ENCODE data around the gene PCSK5.

Gene PCSK5

GRCh38 chr9:76378367-76379073 is 488.0 kb downstream of the PCSK5 start:
- peaks cover 17 to 23% of the 10 kb centered on the region in 2 donors for H3K4me1 ChIP-seq (ENCODE audit: control insufficient read depth in 2 of 2, insufficient read depth in 2 of 2, low read length in 2 of 2)
- no peak overlapping the region for H3K4me3 ChIP-seq (ENCODE audit: low read length in 2 of 2)
- no peaks in the 10 kb centered on the region for H3K27me3 ChIP-seq (ENCODE audit: control insufficient read depth in 2 of 2, insufficient read depth in 2 of 2, low read length in 2 of 2)
- no peak overlapping the region for H3K9ac ChIP-seq (ENCODE audit: low read depth in 1 of 2, low read length in 2 of 2)
- H3K36me3 ChIP-seq (ENCODE audit: control insufficient read depth in 2 of 2, insufficient read depth in 2 of 2, low read length in 2 of 2): no peaks in the 10 kb centered on the region
- H3K9me3 ChIP-seq (ENCODE audit: control insufficient read depth in 2 of 2, low read length in 2 of 2): no peaks in the 10 kb centered on the region
- H3K27ac ChIP-seq (ENCODE audit: low read depth in 2 of 2, low read length in 2 of 2): no peak overlapping the region

DNA sequence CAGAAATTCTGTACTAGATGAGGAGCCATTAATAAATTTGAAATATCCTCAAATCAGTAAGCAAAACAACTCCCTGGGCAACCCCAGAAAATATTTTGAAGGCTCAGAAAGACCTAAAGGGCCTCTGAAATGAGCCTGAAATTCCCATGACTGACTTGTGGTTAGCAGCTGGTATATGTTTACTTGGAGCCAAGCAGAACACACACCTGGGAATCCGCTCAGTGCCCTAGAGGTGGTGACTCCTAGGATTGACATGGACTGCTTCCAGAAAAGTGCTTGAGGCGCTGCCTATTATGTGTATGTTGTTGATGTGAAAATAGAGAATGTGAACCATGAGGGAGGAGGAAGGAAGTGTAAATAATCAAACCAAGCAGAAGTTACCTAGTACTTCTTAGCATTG is 489.0 kb downstream of the PCSK5 start:
- Histone ChIP-seq H3K27ac (ENCODE audit: low read depth in 2 of 2, low read length in 2 of 2) (no peak overlapping the region), H3K4me3 (ENCODE audit: low read length in 2 of 2) (no peak overlapping the region), H3K36me3 (ENCODE audit: control insufficient read depth in 2 of 2, insufficient read depth in 2 of 2, low read length in 2 of 2) (peaks cover 0 to 2% of the 10 kb centered on the region in 2 donors), H3K9ac (ENCODE audit: low read depth in 1 of 2, low read length in 2 of 2) (no peak overlapping the region), H3K4me1 (ENCODE audit: control insufficient read depth in 2 of 2, insufficient read depth in 2 of 2, low read length in 2 of 2) (peaks cover 8 to 13% of the 10 kb centered on the region in 2 donors), H3K9me3 (ENCODE audit: control insufficient read depth in 2 of 2, low read length in 2 of 2) (no peaks in the 10 kb centered on the region), H3K27me3 (ENCODE audit: control insufficient read depth in 2 of 2, insufficient read depth in 2 of 2, low read length in 2 of 2) (no peaks in the 10 kb centered on the region)

GRCh38 chr9:76390656-76391055 is 500.2 kb downstream of the PCSK5 start:
- H3K27ac ChIP-seq (ENCODE audit: low read depth in 2 of 2, low read length in 2 of 2): no peak overlapping the region

GRCh38 chr9:76394195-76394959 is 503.9 kb downstream of the PCSK5 start, which contains the start of gene RFK:
RFK (minus strand) TSS chr9:76394426; CDS start chr9:76394171, 255 bp downstream.
- Histone ChIP-seq H3K27ac (ENCODE audit: low read depth in 2 of 2, low read length in 2 of 2) (peak within 1 kb of the TSS; percentile 93 to 98), H3K27me3 (ENCODE audit: control insufficient read depth in 2 of 2, insufficient read depth in 2 of 2, low read length in 2 of 2) (no peaks in the 10 kb centered on the region), H3K9me3 (ENCODE audit: control insufficient read depth in 2 of 2, low read length in 2 of 2) (no peaks in the 10 kb centered on the region), H3K4me3 (ENCODE audit: low read length in 2 of 2) (peak within 1 kb of the TSS; percentile 97 to 99), H3K9ac (ENCODE audit: low read depth in 1 of 2, low read length in 2 of 2) (peak within 1 kb of the TSS; percentile 86 to 98), H3K36me3 (ENCODE audit: control insufficient read depth in 2 of 2, insufficient read depth in 2 of 2, low read length in 2 of 2) (peaks cover 0 to 2% of the 10 kb centered on the region in 2 donors), H3K4me1 (ENCODE audit: control insufficient read depth in 2 of 2, insufficient read depth in 2 of 2, low read length in 2 of 2) (peaks cover 6 to 11% of the 10 kb centered on the region in 2 donors)

More at GRCh38 chr9:76390656-76391055, 500.2 kb downstream of the PCSK5 start:
- Histone ChIP-seq H3K9ac (ENCODE audit: low read depth in 1 of 2, low read length in 2 of 2) (no peak overlapping the region), H3K27me3 (ENCODE audit: control insufficient read depth in 2 of 2, insufficient read depth in 2 of 2, low read length in 2 of 2) (no peaks in the 10 kb centered on the region), H3K4me1 (ENCODE audit: control insufficient read depth in 2 of 2, insufficient read depth in 2 of 2, low read length in 2 of 2) (peaks cover 6 to 9% of the 10 kb centered on the region in 2 donors), H3K9me3 (ENCODE audit: control insufficient read depth in 2 of 2, low read length in 2 of 2) (no peaks in the 10 kb centered on the region), H3K36me3 (ENCODE audit: control insufficient read depth in 2 of 2, insufficient read depth in 2 of 2, low read length in 2 of 2) (peaks cover 13 to 17% of the 10 kb centered on the region in 2 donors), H3K4me3 (ENCODE audit: low read length in 2 of 2) (no peak overlapping the region)

DNA sequence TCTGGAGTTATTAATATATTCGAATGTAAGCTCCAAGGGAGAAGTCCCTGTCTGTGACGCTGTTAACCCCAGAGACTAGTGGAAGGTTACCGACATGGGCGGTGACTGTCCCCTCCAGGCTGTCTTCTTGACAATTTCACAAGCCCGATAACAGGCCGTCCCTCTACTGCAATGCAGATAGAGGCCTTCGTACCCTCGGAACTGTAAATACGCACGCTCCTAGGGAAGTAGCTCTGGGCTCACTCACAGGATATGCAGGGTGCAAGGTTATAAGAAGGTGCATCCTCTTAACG is 504.4 kb downstream of the PCSK5 start:
- Histone ChIP-seq H3K4me1 (ENCODE audit: control insufficient read depth in 2 of 2, insufficient read depth in 2 of 2, low read length in 2 of 2) (peaks cover 6 to 11% of the 10 kb centered on the region in 2 donors), H3K27me3 (ENCODE audit: control insufficient read depth in 2 of 2, insufficient read depth in 2 of 2, low read length in 2 of 2) (no peaks in the 10 kb centered on the region), H3K36me3 (ENCODE audit: control insufficient read depth in 2 of 2, insufficient read depth in 2 of 2, low read length in 2 of 2) (peaks cover 0 to 2% of the 10 kb centered on the region in 2 donors), H3K9me3 (ENCODE audit: control insufficient read depth in 2 of 2, low read length in 2 of 2) (no peaks in the 10 kb centered on the region), H3K4me3 (ENCODE audit: low read length in 2 of 2) (peak overlapping the region; percentile 97 to 99), H3K9ac (ENCODE audit: low read depth in 1 of 2, low read length in 2 of 2) (peak overlapping the region; percentile 84 to 98), H3K27ac (ENCODE audit: low read depth in 2 of 2, low read length in 2 of 2) (peak overlapping the region; percentile 93 to 98)

- Histone ChIP-seq H3K27me3 (ENCODE audit: control insufficient read depth in 2 of 2, insufficient read depth in 2 of 2, low read length in 2 of 2) (no peaks in the 10 kb centered on the region), H3K4me1 (ENCODE audit: control insufficient read depth in 2 of 2, insufficient read depth in 2 of 2, low read length in 2 of 2) (peaks cover 6 to 11% of the 10 kb centered on the region in 2 donors), H3K9me3 (ENCODE audit: control insufficient read depth in 2 of 2, low read length in 2 of 2) (no peaks in the 10 kb centered on the region), H3K27ac (ENCODE audit: low read depth in 2 of 2, low read length in 2 of 2) (peak overlapping the region; percentile 93 to 98), H3K9ac (ENCODE audit: low read depth in 1 of 2, low read length in 2 of 2) (peak overlapping the region; percentile 84 to 98), H3K4me3 (ENCODE audit: low read length in 2 of 2) (peak overlapping the region; percentile 97 to 99), H3K36me3 (ENCODE audit: control insufficient read depth in 2 of 2, insufficient read depth in 2 of 2, low read length in 2 of 2) (peaks cover 0 to 2% of the 10 kb centered on the region in 2 donors)
These were observed 504.9 kb downstream of the PCSK5 start for GRCh38 chr9:76395381-76395780.

- peaks cover 0 to 2% of the 10 kb centered on the region in 2 donors for H3K36me3 ChIP-seq (ENCODE audit: control insufficient read depth in 2 of 2, insufficient read depth in 2 of 2, low read length in 2 of 2)
- no peak overlapping the region for H3K9ac ChIP-seq (ENCODE audit: low read depth in 1 of 2, low read length in 2 of 2)
- H3K9me3 ChIP-seq (ENCODE audit: control insufficient read depth in 2 of 2, low read length in 2 of 2): no peaks in the 10 kb centered on the region
- H3K4me1 ChIP-seq (ENCODE audit: control insufficient read depth in 2 of 2, insufficient read depth in 2 of 2, low read length in 2 of 2): peaks cover 6 to 15% of the 10 kb centered on the region in 2 donors
- H3K27me3 ChIP-seq (ENCODE audit: control insufficient read depth in 2 of 2, insufficient read depth in 2 of 2, low read length in 2 of 2): no peaks in the 10 kb centered on the region
- peak overlapping the region in 1 of 2 donors; percentile 97 for H3K4me3 ChIP-seq (ENCODE audit: low read length in 2 of 2)
- peak overlapping the region in 1 of 2 donors; percentile 93 for H3K27ac ChIP-seq (ENCODE audit: low read depth in 2 of 2, low read length in 2 of 2)
These were observed 505.7 kb downstream of the PCSK5 start for GRCh38 chr9:76396144-76396543.

DNA sequence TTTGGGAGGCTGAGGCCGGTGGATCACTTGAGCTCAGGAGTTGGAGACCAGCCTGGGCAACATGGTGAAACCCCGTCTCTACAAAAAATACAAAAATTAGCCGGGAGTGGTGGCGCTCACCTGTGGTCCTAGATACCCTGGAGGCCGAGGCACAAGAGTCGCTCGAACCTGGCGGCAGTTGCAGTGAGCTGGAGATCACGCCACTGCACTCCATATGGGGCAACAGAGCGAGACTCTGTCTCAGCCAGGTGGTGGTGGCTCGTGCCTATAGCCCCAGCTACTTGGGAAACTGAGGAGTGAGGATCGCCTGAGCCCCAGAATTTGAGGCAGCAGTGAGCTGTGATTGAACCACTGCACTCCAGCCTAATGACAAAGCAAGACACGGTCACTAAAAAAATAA is 506.1 kb downstream of the PCSK5 start:
- Histone ChIP-seq H3K4me1 (ENCODE audit: control insufficient read depth in 2 of 2, insufficient read depth in 2 of 2, low read length in 2 of 2) (peaks cover 6 to 15% of the 10 kb centered on the region in 2 donors), H3K27ac (ENCODE audit: low read depth in 2 of 2, low read length in 2 of 2) (no peak overlapping the region), H3K9me3 (ENCODE audit: control insufficient read depth in 2 of 2, low read length in 2 of 2) (no peaks in the 10 kb centered on the region), H3K27me3 (ENCODE audit: control insufficient read depth in 2 of 2, insufficient read depth in 2 of 2, low read length in 2 of 2) (no peaks in the 10 kb centered on the region), H3K4me3 (ENCODE audit: low read length in 2 of 2) (no peak overlapping the region), H3K9ac (ENCODE audit: low read depth in 1 of 2, low read length in 2 of 2) (no peak overlapping the region), H3K36me3 (ENCODE audit: control insufficient read depth in 2 of 2, insufficient read depth in 2 of 2, low read length in 2 of 2) (peaks cover 0 to 2% of the 10 kb centered on the region in 2 donors)

DNA sequence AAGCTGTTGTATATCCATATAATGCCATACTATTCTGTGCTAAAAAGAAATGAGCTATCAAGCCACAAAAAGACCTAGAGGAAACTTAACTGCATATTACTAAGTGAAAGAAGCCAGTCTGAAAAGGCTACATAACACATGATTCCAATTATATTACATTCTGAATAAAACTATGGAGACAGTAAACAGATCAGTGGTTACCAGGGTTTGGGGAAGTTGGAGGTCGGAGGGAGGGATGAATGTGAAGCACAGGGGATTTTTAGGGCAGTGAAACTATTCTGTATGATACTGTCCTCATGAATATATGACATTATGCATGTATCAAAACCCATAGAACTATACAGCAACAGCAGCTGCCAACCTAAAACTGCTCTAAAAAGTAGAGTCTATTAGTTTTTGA is 509.4 kb downstream of the PCSK5 start:
- Histone ChIP-seq H3K27me3 (ENCODE audit: control insufficient read depth in 2 of 2, insufficient read depth in 2 of 2, low read length in 2 of 2) (no peaks in the 10 kb centered on the region), H3K4me3 (ENCODE audit: low read length in 2 of 2) (no peak overlapping the region), H3K4me1 (ENCODE audit: control insufficient read depth in 2 of 2, insufficient read depth in 2 of 2, low read length in 2 of 2) (peaks cover 10 to 33% of the 10 kb centered on the region in 2 donors), H3K9ac (ENCODE audit: low read depth in 1 of 2, low read length in 2 of 2) (no peak overlapping the region), H3K36me3 (ENCODE audit: control insufficient read depth in 2 of 2, insufficient read depth in 2 of 2, low read length in 2 of 2) (no peaks in the 10 kb centered on the region), H3K9me3 (ENCODE audit: control insufficient read depth in 2 of 2, low read length in 2 of 2) (no peaks in the 10 kb centered on the region), H3K27ac (ENCODE audit: low read depth in 2 of 2, low read length in 2 of 2) (no peak overlapping the region)

DNA sequence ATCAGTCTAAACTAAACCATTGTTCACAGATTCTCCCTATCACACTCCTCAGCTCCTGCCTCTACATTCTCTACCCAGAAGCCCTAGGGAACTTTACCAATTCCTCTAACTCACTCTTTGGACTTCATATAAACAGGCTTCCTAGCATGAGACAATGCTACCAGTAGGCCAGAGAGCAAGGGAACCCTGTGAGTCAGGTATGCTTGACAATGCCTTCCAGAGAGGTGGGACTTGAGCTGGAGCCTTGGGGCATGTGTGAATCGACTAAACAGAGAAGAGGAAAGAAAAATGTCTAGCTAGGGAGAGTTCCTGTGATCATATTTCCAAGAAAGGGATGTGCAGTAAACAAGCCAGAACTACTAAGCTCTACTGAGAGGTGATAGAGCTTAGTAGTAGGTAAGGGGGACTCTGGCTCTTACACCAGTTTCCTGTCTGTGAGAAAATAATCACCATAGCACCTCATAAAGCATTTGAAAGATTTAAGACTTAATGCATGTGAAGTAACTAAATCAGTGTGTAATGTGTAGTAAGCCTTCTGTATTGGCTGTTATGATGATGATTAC is 510.1 kb downstream of the PCSK5 start:
- Histone ChIP-seq H3K9ac (ENCODE audit: low read depth in 1 of 2, low read length in 2 of 2) (no peak overlapping the region), H3K27ac (ENCODE audit: low read depth in 2 of 2, low read length in 2 of 2) (no peak overlapping the region)

More for the DNA sequence above, 510.1 kb downstream of the PCSK5 start:
- H3K9me3 ChIP-seq (ENCODE audit: control insufficient read depth in 2 of 2, low read length in 2 of 2): no peaks in the 10 kb centered on the region
- no peak overlapping the region for H3K4me3 ChIP-seq (ENCODE audit: low read length in 2 of 2)
- H3K27me3 ChIP-seq (ENCODE audit: control insufficient read depth in 2 of 2, insufficient read depth in 2 of 2, low read length in 2 of 2): no peaks in the 10 kb centered on the region
- H3K4me1 ChIP-seq (ENCODE audit: control insufficient read depth in 2 of 2, insufficient read depth in 2 of 2, low read length in 2 of 2): peaks cover 4 to 28% of the 10 kb centered on the region in 2 donors
- H3K36me3 ChIP-seq (ENCODE audit: control insufficient read depth in 2 of 2, insufficient read depth in 2 of 2, low read length in 2 of 2): no peaks in the 10 kb centered on the region
